ENCODE results near the gene NEMP1.
"Not testable (repeated sequence)": the region's sequence is repeated elsewhere in the genome, so short reads cannot be mapped to it uniquely, and the experiment has no call there.

NEMP1 gene

DNA sequence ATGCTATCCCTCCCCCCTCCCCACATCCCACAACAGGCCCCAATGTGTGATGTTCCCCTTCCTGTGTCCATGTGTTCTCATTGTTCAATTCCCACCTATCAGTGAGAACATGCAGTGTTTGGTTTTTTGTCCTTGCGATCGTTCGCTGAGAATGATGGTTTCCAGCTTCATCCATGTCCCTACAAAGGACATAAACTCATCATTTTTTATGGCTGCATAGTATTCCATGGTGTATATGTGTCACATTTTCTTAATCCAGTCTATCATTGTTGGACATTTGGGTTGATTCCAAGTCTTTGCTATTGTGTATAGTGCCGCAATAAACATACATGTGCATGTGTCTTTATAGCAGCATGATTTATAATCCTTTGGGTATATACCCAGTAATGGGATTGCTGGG, 25.4 kb downstream of the NEMP1 start:
- DNase-seq = not testable (repeated sequence)

GRCh38 chr12:57051011-57051410, 27.6 kb downstream of the NEMP1 start:
- no peak for DNase-seq

GRCh38 chr12:57049890-57050289, 28.7 kb downstream of the NEMP1 start, which contains the start of gene MYO1A:
MYO1A (minus strand) TSS chr12:57050129; CDS start chr12:57048323, 1,806 bp downstream.
- peak; percentile 20 for DNase-seq

DNA sequence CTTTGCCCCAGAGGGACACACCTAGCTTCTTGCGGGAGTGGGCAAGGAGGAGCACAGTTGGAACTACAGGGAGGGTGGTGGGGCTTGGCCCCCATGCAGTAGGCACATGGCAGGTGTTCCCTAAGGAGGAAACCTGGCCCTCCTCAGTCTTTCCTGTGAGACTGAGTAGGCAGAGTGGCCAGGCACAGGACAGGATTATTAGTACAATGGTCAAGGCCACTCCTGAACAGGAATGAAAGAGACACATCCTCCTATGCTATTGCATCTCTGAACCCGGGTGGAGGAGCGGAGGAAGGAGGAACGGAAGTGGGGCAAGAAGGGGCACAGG, 29.5 kb downstream of the NEMP1 start:
- no peak for DNase-seq

DNA sequence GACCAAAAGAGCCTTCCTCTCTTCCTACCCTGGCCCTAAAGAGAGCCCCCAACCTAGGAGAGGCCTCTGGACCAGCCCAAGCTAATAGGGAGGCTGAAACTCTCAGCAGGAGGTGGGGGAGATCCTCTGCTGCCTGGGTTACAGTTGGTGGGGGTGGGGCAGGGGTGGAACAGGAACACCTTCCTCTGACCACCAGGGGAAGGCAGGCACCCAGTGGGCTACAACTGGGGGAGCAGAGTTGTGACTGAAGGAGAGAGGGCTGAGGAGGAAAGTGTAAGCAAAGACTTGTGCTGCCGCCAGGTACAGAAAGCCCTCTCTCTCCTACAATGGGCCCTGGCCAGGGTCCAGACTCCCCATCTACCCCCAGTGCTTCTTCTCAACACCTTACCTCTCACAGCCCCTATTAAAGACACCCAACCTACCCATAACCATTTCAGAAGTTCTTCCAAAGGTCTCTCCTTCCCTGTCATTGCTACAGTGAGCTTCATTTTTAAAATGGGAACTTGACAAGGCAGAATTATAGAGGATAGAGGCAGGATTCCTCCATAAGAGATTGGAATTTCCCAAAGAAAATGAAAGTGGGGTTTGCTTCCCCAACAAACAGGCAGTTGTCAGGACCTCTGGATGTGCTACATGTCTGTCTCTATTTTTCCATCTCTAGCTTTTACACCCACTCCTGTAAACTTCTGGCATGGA, 30.0 kb downstream of the NEMP1 start:
- DNase-seq = no peak

- peak; percentile 89 for DNase-seq
Measured at GRCh38 chr12:57047981-57048380, 30.6 kb downstream of the NEMP1 start.

- no peak for DNase-seq
Measured at GRCh38 chr12:57046947-57047890, 31.4 kb downstream of the NEMP1 start.

- peak; percentile 26 for DNase-seq
Measured at GRCh38 chr12:57046086-57046791, 32.4 kb downstream of the NEMP1 start.

- peak; percentile 27 for DNase-seq
Measured at GRCh38 chr12:57044889-57045288, 33.7 kb downstream of the NEMP1 start.

- DNase-seq = no peak
Measured at GRCh38 chr12:57044468-57044867, 34.1 kb downstream of the NEMP1 start.

DNA sequence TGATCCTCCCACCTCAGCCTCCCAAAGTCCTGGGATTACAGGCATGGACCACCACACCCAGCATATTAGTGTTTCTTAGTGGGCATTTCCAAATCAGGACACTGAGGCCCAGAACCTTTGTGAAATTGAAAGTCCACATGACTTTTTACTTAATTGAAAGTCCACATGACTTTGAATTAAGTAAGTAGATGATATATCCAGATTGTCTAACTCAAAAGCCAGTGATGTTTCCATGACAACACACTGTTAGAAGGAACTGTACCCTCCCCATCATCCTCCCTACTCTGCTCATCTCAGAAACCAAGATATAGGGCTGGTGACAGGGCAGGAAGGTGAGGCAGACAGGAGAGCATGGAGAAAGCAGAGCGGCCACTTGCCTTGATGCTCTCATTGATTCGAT, 35.9 kb downstream of the NEMP1 start:
- no peak for DNase-seq

- no peak for DNase-seq
Measured at GRCh38 chr12:57040750-57041149, 37.8 kb downstream of the NEMP1 start.

DNA sequence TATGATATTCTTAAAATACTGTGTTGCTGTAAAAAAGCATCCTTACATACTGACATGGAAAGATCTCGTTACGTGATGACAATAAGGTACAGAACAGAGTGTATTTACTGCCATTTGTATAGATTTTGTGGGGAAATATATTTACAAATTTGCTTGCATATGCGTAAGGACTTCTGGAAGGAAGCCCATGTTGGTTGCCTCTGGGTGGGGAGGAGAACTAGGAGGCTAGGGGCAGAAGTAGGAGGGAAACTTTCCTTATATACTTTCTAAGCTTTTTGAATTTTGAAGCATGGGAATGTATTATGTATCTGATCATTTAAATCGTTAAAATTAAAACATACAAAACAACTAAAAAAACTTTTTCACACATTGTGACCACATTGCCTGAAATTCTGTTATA, 38.4 kb downstream of the NEMP1 start:
- DNase-seq = no peak

DNA sequence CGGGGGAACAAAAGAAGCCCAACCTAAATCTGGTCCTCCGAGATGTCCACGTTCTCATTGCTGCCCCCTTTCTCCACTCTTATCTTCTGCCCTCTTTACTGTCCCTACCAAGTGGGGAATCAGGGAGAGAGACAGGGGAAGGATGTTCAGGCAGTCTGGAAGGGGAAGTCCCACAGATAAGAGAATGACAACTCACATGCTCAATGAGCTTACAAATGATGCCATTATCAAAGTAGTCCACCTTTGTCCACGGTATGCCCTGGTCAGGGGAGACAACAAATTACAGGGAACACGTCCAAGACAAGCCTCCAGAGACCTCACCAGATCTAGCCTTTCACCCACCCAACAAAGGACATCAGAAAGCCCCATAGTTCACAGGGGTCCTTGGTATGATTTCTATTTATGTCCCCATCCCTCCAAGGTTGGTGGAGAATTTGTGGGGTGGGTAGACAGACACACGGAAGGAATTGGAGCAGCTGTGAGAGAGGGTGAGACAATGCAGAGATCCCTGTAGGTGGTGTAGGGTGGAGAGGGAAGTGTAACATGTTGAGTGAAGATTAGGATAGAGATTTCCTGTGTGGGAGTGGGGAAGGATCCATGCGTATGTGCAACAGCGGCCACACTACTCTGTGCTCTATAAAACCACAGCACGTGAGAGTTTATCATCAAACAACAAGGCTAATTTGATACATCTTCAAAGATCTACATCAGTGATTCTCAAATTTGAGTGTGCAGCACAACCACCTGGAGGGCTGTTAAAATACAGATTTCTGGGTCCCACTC, 39.4 kb downstream of the NEMP1 start:
- no peak for DNase-seq

DNA sequence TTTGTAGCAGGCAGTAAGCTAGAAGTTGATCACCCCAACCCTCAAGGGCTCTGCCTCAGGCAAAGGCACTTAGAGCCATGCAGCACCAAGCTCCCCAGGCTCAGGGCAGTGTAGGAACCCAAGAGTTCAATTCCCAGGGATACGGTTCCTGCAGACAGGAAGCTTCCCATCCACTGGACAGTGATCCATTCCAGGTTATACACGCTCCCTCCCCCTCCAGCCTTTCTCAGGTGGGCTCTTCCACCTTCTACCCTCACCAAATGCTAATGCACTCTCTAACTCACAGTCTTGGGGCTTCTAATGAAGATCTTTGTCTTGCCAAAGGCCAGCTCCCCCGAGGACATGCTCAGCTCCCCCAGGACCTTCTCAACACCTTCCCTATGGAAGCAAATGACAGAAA, 41.3 kb downstream of the NEMP1 start:
- DNase-seq = no peak

DNA sequence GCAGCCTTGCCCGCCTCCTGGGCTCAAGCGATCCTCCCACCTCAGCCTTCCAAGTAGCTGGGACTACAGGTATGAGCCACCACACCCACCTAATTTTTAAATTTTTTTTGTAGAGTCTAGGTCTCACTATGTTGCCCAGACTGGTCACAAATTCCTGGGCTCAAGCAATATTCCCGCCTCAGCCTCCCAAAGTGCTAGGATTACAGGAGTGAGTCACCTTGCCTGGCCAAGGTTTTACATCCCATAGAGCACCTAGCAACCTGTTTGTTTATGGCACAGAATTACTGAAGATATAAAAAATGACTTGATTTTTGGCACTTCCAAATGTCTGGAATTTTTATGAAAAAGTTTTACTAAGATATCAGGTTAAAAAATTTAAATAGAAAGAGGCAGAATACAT, 45.2 kb downstream of the NEMP1 start:
- no peak for DNase-seq

- DNase-seq = no peak
Measured at GRCh38 chr12:57031789-57032188, 46.8 kb downstream of the NEMP1 start.

GRCh38 chr12:57031138-57031725, 47.4 kb downstream of the NEMP1 start:
- DNase-seq = no peak

GRCh38 chr12:57029457-57029856, 49.1 kb downstream of the NEMP1 start:
- no peak for DNase-seq

- DNase-seq = no peak
Measured at GRCh38 chr12:57027805-57028153, 50.8 kb downstream of the NEMP1 start.

- DNase-seq = no peak
Measured at GRCh38 chr12:57027011-57027804, 51.4 kb downstream of the NEMP1 start.

DNA sequence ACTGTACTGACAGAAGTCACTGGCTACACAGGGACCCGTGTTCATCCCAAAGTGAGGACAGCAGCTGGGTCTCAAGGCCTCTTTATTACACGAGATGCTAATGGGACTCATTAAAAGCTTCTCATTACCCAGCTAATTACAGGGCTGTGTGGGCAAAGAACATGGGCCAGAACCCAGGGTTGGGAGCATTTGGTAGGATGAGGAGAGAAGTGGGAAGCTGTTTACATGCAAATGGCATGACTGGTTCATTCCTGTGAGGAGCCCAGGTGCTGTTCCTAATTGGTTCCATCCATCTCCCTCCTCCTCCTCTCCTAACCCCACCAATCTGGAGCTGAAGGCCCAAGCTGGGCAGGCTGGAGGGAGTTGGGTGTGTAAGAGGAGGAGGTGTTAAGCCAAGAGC, 53.4 kb downstream of the NEMP1 start:
- no peak for DNase-seq
